H9 (cell line): ENCODE measurements around the gene KCNH5. TPM values are rescaled to one million over a fixed set of nuclear protein-coding genes. Genes with fewer than 3 reads are reported as not detected.

Experiments used
- DNase-seq: peaks from one replicate; pipeline ENCODE4 v3.0.0-alpha.2; 2017
- H2AFZ ChIP-seq: one replicate; pipeline ENCODE4 v1.6.1; 2013; ENCODE audit warnings: mild to moderate bottlenecking, low read length, control low read depth, moderate library complexity
- H2AK5ac ChIP-seq: 2 replicates; pipeline ENCODE4 v1.6.1; 2013; ENCODE audit warnings: low read length, control low read depth, mixed read lengths; ENCODE audit not compliant: insufficient read length
- H2BK120ac ChIP-seq: one replicate; pipeline ENCODE4 v1.6.1; 2013; ENCODE audit warnings: low read depth, mild to moderate bottlenecking, low read length, control low read depth, inconsistent platforms; ENCODE audit not compliant: poor library complexity, severe bottlenecking
- H2BK12ac ChIP-seq: 2 replicates; pipeline ENCODE4 v1.6.1; 2013; ENCODE audit warnings: low read length, control low read depth, mixed read lengths, low read depth; ENCODE audit not compliant: insufficient read length
- H2BK15ac ChIP-seq: 2 replicates; pipeline ENCODE4 v1.6.1; 2013; ENCODE audit warnings: low read depth, low read length, control low read depth
- H2BK20ac ChIP-seq: one replicate; pipeline ENCODE4 v1.6.1; 2013; ENCODE audit warnings: low read depth, mild to moderate bottlenecking, low read length, control low read depth, inconsistent platforms; ENCODE audit not compliant: poor library complexity, severe bottlenecking
- H2BK5ac ChIP-seq: 2 replicates; pipeline ENCODE4 v1.6.1; 2013; ENCODE audit warnings: low read length, control low read depth, mixed read lengths; ENCODE audit not compliant: insufficient read length
- H3K14ac ChIP-seq: 2 replicates; pipeline ENCODE4 v1.6.1; 2013; ENCODE audit warnings: low read length, control low read depth; ENCODE audit not compliant: insufficient read depth
- H3K18ac ChIP-seq: 2 replicates; pipeline ENCODE4 v1.6.1; 2013; ENCODE audit warnings: low read depth, mild to moderate bottlenecking, mixed read lengths, low read length, control low read depth; ENCODE audit not compliant: insufficient read length
- H3K23ac ChIP-seq: 2 replicates; pipeline ENCODE4 v1.6.1; 2013; ENCODE audit warnings: low read length, control low read depth, mixed read lengths, low read depth; ENCODE audit not compliant: insufficient read length
- H3K23me2 ChIP-seq: 2 replicates; pipeline ENCODE4 v1.6.1; 2013; ENCODE audit warnings: low read depth, mild to moderate bottlenecking, mixed read lengths, low read length, control low read depth; ENCODE audit not compliant: insufficient read length, poor library complexity, severe bottlenecking
- H3K27ac ChIP-seq: 2 replicates; pipeline ENCODE4 v1.5.1; 2013; ENCODE audit warnings: low read length, control low read depth, mixed read lengths, low read depth; ENCODE audit not compliant: insufficient read length
- H3K27me3 ChIP-seq: 2 replicates; pipeline ENCODE4 v1.6.1; 2013; ENCODE audit warnings: low read length, control low read depth, inconsistent platforms; ENCODE audit not compliant: insufficient read depth
- H3K4ac ChIP-seq: 2 replicates; pipeline ENCODE4 v1.6.1; 2013; ENCODE audit warnings: low read depth, mild to moderate bottlenecking, control low read depth, inconsistent platforms, low read length, moderate library complexity
- H3K4me1 ChIP-seq: 2 replicates; pipeline ENCODE4 v1.6.1; 2013; ENCODE audit warnings: low read length, control low read depth, inconsistent platforms; ENCODE audit not compliant: insufficient read depth
- H3K4me2 ChIP-seq: 2 replicates; pipeline ENCODE4 v1.6.1; 2013; ENCODE audit warnings: low read length, control low read depth, mixed read lengths; ENCODE audit not compliant: insufficient read length, insufficient read depth
- H3K56ac ChIP-seq: 2 replicates; pipeline ENCODE4 v1.6.1; 2013; ENCODE audit warnings: low read depth, mild to moderate bottlenecking, mixed read lengths, low read length, control low read depth; ENCODE audit not compliant: insufficient read length
- H3K79me1 ChIP-seq: 2 replicates; pipeline ENCODE4 v1.6.1; 2013; ENCODE audit warnings: low read depth, mild to moderate bottlenecking, moderate library complexity, low read length, control low read depth, inconsistent platforms; ENCODE audit not compliant: insufficient read depth, poor library complexity, severe bottlenecking
- H3K79me2 ChIP-seq: 2 replicates; pipeline ENCODE4 v1.6.1; 2013; ENCODE audit warnings: low read length, control low read depth, inconsistent platforms; ENCODE audit not compliant: insufficient read depth
- H3K9ac ChIP-seq: 2 replicates; pipeline ENCODE4 v1.6.1; 2013; ENCODE audit warnings: low read length, control low read depth, mixed read lengths; ENCODE audit not compliant: insufficient read length; ENCODE audit errors: extremely low read depth
- H3K9me3 ChIP-seq: one replicate; pipeline ENCODE4 v1.6.1; 2013; ENCODE audit warnings: low read depth, low read length, inconsistent platforms; ENCODE audit not compliant: control insufficient read depth
- H3T11ph ChIP-seq: one replicate; pipeline ENCODE4 v1.6.1; 2013; ENCODE audit warnings: mild to moderate bottlenecking, low read length, control low read depth, inconsistent platforms
- H4K20me1 ChIP-seq: one replicate; pipeline ENCODE4 v1.6.1; 2013; ENCODE audit not compliant: control insufficient read depth, insufficient read length, insufficient read depth
- H4K5ac ChIP-seq: 2 replicates; pipeline ENCODE4 v1.6.1; 2013; ENCODE audit warnings: low read depth, mild to moderate bottlenecking, mixed read lengths, low read length, control low read depth; ENCODE audit not compliant: insufficient read length
- H4K8ac ChIP-seq: replicated peaks from 2 replicates; pipeline ENCODE4 v1.6.1; 2013; ENCODE audit warnings: low read length, control low read depth, mixed read lengths, low read depth; ENCODE audit not compliant: insufficient read length
- H4K91ac ChIP-seq: 2 replicates; pipeline ENCODE4 v1.6.1; 2013; ENCODE audit warnings: low read depth, mild to moderate bottlenecking, moderate library complexity, mixed read lengths, low read length, control low read depth; ENCODE audit not compliant: insufficient read length
- H3K27ac Mint-ChIP-seq, 3 experiments: 2 replicates in 2 of 3; 3 replicates in 1 of 3; pipeline ENCODE4 v1.8.0; 2020 to 2021; ENCODE audit warnings: mixed read lengths in 3 of 3, mild to moderate bottlenecking in 1 of 3, moderate library complexity in 1 of 3
- H3K27me3 Mint-ChIP-seq: 2 replicates; pipeline ENCODE4 v1.8.0; 2021; ENCODE audit warnings: low read depth, mild to moderate bottlenecking, moderate library complexity, mixed read lengths
- H3K36me3 Mint-ChIP-seq, 3 experiments: 2 replicates in 2 of 3; 3 replicates in 1 of 3; pipeline ENCODE4 v1.8.0; 2020 to 2021; ENCODE audit warnings: low read depth in 3 of 3, mixed read lengths in 3 of 3; ENCODE audit not compliant: insufficient read depth in 1 of 3
- H3K4me1 Mint-ChIP-seq, 2 experiments: 2 replicates each; pipeline ENCODE4 v1.8.0; 2020; ENCODE audit warnings: mixed read lengths in 2 of 2
- H3K4me3 Mint-ChIP-seq, 2 experiments: 2 replicates in 1 of 2; 3 replicates in 1 of 2; pipeline ENCODE4 v1.8.0; 2020 to 2021; ENCODE audit warnings: mild to moderate bottlenecking in 2 of 2, mixed read lengths in 2 of 2, moderate library complexity in 1 of 2
- H3K9me3 Mint-ChIP-seq, 2 experiments: 2 replicates in 1 of 2; 3 replicates in 1 of 2; pipeline ENCODE4 v1.8.0; 2020; ENCODE audit warnings: mild to moderate bottlenecking in 2 of 2, mixed read lengths in 2 of 2, moderate library complexity in 1 of 2
- WGBS: extraction: QIAGEN DNeasy Blood & Tissue Kit; methylation state at CpG from one replicate; pipeline ENCODE4 v1.1.7; 2013; ENCODE audit warnings: missing lambda C conversion rate, low lambda C conversion rate, mixed read lengths; ENCODE audit not compliant: insufficient read length; ENCODE audit errors: extremely low coverage; 5-methylcytosine and 5-hydroxymethylcytosine counted together
- total RNA-seq: library from RNA; stranded (reverse); gene quantifications from 2 replicates; pipeline ENCODE4 v1.2.1, GENCODE V29; 2021
- TF ChIP-seq, protein P1 (sequence below): fragments of 200-600 bp; sonication (generic); conservative IDR thresholded peaks from 3 replicates; pipeline ENCODE4 v1.8.0; 2021; ENCODE audit warnings: antibody characterized with exemption, mild to moderate bottlenecking

Gene KCNH5
- total RNA-seq, 1 experiment from 2014 or later: 0.42 TPM

GRCh38 chr14:63032641-63033040 lies 12.6 kb downstream of the KCNH5 start:
- Histone ChIP-seq H3K79me2 (no peaks in the 10 kb centered on the region), H4K5ac (no peak overlapping the region), H2BK12ac (no peak overlapping the region), H2BK120ac (no peak overlapping the region), H3K27ac (no peak overlapping the region), H3K27me3 (no peaks in the 10 kb centered on the region), H3K18ac (no peak overlapping the region), H4K8ac (no peak overlapping the region), H3K14ac (no peak overlapping the region), H2AK5ac (no peak overlapping the region), H3K9me3 (no peaks in the 10 kb centered on the region), H3K56ac (no peak overlapping the region), H4K20me1 (no peaks in the 10 kb centered on the region), H3T11ph (no peak overlapping the region), H3K79me1 (no peaks in the 10 kb centered on the region), H4K91ac (no peak overlapping the region), H2AFZ (no peak overlapping the region), H3K9ac (no peak overlapping the region), H3K4me1 (no peaks in the 10 kb centered on the region), H3K23ac (no peak overlapping the region), H2BK20ac (no peak overlapping the region), H3K4ac (no peak overlapping the region), H3K23me2 (no peaks in the 10 kb centered on the region), H3K4me2 (no peak overlapping the region), H2BK5ac (no peak overlapping the region), H2BK15ac (no peak overlapping the region)
- H3K4me3 Mint-ChIP-seq: no peak overlapping the region
- peaks cover 23% of the 10 kb centered on the region for H3K27me3 Mint-ChIP-seq
- H3K27ac Mint-ChIP-seq: no peak overlapping the region
- TF ChIP-seq, protein P1, sequence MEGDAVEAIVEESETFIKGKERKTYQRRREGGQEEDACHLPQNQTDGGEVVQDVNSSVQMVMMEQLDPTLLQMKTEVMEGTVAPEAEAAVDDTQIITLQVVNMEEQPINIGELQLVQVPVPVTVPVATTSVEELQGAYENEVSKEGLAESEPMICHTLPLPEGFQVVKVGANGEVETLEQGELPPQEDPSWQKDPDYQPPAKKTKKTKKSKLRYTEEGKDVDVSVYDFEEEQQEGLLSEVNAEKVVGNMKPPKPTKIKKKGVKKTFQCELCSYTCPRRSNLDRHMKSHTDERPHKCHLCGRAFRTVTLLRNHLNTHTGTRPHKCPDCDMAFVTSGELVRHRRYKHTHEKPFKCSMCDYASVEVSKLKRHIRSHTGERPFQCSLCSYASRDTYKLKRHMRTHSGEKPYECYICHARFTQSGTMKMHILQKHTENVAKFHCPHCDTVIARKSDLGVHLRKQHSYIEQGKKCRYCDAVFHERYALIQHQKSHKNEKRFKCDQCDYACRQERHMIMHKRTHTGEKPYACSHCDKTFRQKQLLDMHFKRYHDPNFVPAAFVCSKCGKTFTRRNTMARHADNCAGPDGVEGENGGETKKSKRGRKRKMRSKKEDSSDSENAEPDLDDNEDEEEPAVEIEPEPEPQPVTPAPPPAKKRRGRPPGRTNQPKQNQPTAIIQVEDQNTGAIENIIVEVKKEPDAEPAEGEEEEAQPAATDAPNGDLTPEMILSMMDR: no peak
- DNase-seq: no peak
- no peaks in the 10 kb centered on the region for H3K36me3 Mint-ChIP-seq
- no peaks in the 10 kb centered on the region for H3K9me3 Mint-ChIP-seq
- peaks cover 0 to 3% of the 10 kb centered on the region in 2 experiments; a peak in 2 of 4 replicates for H3K4me1 Mint-ChIP-seq
- no CpG with 5 or more reads among the region's 4 CpGs for WGBS
